GM19035 (cell line): Measurements from ENCODE around the gene PRPH2.
"Not testable (repeated sequence)": the region's sequence is repeated elsewhere in the genome, so short reads cannot be mapped to it uniquely, and the experiment has no call there.

Experiments used
- ATAC-seq: cut with Tn5 transposase; IDR thresholded peaks from one replicate; pipeline ENCODE4 v1.9.1; 2021; ENCODE audit not compliant: unreplicated experiment

The PRPH2 gene

GRCh38 chr6:42742116-42742894 is 19.9 kb upstream of the PRPH2 start:
- no peak for ATAC-seq

- ATAC-seq = no peak
Observed at GRCh38 chr6:42740725-42741124, 18.3 kb upstream of the PRPH2 start.

DNA sequence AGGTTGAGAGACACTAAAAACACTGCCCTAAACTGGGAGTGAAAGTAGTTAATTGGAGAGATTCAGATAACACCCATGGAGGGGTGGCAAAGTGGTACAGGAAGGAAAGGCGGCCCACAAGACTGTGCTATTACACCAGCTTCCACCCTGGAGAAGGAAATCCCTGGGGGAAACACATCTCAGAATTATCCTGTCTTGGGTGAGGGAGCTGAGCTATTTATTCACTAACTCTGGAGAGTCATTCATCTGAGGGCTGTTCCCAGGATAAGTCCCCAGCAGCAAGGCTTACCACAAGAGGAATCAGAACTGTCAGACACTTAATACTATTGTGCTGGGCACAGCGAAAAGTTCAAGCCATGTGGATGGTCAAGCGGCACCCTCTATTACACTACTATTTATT is 13.6 kb upstream of the PRPH2 start:
- ATAC-seq = no peak

DNA sequence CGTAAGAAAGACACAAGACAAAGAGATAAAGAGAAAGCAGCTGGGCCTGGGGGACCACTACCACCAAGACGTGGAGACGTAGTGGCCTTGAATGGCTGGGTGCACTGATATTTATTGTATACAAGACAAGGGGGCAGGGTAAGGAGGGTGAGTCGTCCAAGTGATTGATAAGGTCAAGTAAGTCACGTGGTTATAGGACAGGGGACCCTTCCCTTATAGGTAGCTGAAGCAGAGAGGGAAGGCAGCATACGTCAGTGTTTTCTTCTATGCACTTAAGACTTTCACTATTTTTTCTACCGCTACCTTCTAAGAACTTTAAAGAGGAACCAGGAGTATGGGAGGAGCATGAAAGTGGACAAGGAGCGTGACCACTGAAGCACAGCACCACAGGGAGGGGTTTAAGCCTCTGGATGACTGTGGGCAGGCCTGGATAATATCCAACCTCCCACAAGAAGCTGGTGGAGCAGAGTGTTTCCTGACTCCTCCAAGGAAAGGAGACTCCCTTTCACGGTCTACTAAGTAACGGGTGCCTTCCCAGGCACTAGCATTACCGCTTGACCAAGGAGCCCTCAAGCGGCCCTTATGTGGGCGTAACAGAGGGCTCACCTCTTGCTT is 11.6 kb upstream of the PRPH2 start:
- not testable (repeated sequence) for ATAC-seq

GRCh38 chr6:42729731-42730130 is 7.3 kb upstream of the PRPH2 start:
- ATAC-seq = no peak

DNA sequence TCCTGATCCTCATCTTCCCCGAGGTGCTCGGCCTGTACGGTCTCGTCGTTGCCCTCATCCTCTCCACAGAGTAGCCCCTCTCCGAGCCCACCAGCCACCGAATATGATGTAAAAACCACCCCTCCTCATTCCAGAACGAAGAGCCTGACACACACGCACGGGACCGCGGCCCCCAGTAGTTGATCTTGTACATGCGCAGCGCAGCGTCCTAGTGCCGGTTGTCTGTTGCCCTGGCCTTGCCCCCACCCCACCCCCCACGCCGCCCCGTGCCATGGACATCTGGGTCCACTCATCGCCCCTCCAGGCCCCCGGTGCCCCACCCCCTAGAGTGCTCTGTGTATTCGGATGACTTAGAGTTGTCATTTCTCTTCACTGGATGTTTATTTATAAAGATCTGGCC is 5.2 kb upstream of the PRPH2 start:
- ATAC-seq = no peak

- no peak for ATAC-seq
Observed at GRCh38 chr6:42727087-42727611, 4.8 kb upstream of the PRPH2 start.

DNA sequence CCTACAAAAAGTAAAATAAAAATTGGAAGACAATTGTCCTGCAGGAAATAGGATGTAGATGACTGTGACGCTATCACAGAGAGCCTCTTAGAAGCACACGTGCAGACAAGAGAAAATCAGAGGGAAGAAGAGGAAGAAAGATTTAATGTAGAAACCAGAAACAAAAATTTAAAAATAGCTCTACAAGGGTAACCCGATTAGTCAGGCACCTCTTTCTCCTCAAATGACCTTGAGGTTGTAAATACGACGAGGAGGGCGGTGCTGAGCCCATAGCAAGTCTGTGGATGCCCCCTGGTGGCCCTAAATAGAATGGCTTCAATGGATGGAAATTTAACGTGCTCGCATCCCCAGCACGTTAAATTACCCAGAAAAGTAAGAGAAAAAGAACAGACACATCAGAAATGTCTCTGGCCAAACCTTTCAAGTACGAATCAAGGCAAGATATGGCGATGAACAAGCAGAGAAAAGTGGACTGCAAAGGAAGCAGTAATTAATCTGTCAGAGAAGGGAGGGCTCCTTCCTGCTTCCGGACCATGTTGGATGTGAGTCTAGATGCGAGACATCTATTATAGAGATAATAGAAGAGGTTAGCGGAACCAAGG is 4.2 kb upstream of the PRPH2 start:
- peak; percentile 85 for ATAC-seq

GRCh38 chr6:42726026-42726425 is 3.6 kb upstream of the PRPH2 start:
- ATAC-seq = no peak

DNA sequence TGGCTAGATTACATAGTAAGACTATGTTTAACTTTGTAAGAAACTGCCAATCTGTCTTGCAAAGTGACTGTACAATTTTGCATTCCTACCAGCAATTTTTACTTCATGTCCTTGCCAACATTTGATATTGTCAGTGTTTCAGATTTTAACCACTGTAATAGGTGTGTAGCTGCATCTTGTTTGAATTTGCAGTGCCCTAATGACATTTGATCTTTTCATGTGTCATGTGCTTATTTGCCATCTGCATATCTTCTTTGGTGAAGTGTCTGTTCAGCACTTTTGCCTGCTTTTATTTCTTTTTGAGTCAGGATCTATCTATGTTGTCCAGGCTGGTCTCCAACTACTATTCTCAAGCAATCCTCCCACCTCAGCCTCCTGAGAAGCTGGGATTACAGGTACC is 2.4 kb upstream of the PRPH2 start:
- no peak for ATAC-seq

GRCh38 chr6:42720739-42721138 is 1.7 kb downstream of the PRPH2 start:
- no peak for ATAC-seq

DNA sequence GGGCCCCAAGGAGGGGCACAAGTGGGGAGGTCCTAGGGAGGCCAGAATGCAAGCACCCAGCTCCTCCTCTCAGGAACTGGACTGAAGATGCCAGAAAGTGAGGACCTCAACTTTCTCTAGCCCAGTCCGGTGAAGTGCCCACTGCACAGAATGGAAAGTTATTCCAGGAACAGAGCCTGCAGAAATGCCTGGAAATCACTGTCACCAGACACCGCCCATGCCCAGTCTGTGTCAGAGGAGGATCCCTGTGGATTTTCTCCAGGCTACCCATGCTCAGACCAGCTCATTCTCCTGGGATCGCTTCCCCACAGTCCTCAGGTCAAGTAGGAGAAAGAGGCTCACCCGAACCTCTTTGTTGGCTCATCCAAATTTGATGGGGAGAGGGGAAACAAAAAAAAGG is 6.5 kb downstream of the PRPH2 start:
- no peak for ATAC-seq

DNA sequence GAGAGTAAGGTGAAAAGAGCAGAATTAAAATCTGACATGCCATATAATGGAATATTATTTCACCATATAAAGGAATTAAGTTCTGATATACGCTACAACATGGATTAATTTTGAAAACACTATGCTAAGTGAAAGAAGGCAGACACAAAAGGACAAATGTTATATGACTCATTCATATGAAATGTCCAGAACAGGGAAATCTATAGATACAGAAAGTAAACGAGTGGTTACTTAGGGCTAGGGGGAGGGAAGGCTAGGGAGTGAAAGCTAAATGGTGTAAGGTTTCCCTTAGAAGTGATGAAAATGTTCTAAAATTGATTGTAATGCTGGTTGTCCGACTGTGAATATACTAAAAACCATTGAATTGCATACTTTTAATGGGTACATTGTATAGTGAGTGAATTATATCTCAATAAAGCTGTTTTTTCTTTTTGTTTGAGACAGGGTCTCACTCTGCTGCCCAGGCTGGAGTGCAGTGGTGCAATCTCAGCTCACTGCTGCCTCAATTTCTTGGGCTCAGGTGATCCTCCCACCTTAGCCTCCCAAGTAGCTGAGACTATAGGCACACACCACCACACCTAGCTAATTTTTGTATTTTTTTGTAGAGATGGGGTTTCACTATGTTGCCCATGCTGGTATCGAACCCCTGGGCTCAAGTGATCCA is 8.2 kb downstream of the PRPH2 start:
- ATAC-seq = no peak

DNA sequence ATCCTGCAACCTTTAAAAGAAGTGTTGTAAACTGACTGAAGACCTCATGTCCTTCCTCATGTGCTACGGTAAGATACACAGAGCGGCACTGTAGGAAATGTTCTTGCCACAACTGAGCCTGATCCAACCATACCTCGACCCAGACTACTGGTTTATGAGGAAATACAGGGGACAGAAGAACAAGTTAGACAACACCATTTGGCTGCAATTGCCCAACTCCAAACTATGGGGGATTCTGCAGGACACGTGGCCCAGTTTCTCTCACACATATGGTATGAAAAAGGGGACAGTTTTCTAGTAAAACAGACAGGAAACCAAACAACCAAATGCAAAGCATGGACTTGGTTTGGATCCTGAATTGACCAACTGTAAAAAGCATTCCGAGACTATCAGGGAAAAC is 10.5 kb downstream of the PRPH2 start:
- ATAC-seq = no peak

DNA sequence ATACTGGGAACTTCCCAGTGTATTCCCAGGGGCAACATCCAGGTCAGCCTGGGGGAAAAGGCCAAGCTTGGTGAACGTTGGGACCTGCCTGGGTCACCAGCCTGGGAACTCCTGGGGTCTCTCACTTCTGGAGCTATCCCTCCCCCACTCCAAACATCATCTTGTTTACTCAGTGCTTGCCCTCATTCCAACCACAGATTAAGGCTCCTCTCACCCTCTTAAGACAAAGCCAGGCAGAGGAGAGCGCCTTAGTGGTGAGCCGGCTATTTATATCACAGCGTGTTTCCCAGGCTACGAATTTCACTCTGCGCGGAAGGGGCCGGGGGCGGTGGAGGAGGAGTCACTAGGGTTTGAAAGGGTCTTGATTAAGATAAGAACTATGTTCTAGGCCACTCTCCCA is 12.1 kb downstream of the PRPH2 start:
- no peak for ATAC-seq

- ATAC-seq = no peak
Observed at GRCh38 chr6:42709871-42710270, 12.5 kb downstream of the PRPH2 start.

DNA sequence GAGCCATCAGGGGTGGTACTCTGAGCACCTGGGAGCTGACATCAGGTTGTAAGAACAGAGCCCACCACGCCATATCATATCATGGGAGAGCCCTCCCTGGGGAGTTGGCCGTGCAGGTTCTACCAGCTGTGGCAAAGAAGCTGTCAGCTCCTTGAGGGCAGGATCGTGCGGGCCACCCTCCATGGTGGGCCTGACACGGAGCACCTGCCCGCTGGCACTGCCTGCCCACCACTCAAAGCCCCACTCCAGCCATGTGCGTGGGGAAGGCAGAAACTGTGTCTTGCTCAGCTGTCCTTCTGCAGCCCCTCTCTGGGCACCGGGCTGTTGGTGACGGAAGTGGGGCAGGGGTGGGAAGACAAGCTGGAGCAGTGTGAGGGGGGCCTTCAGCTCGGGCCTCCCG is 14.3 kb downstream of the PRPH2 start:
- no peak for ATAC-seq

GRCh38 chr6:42707595-42707994 is 14.8 kb downstream of the PRPH2 start:
- ATAC-seq = no peak

DNA sequence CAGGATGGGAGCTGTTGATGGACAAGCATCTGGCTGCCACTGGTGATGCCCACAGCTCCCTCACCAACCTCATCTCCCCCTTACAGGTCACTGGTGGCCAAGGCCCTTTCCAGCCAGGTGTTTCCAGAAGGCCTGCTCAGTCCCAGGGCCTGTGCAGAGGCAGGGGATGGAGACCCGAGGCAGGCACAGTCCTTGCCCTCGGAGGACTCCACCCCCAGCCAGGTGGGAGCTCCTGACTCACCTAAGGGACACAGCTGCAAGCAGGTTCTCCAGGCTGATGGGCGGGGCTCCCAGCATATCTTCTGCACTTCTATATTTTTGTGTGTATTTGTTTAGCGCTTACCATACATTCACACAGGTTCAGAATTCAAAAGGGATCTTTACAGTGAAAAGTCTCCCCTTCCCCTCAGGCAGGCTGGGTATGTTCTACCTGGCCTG is 17.4 kb downstream of the PRPH2 start:
- no peak for ATAC-seq

DNA sequence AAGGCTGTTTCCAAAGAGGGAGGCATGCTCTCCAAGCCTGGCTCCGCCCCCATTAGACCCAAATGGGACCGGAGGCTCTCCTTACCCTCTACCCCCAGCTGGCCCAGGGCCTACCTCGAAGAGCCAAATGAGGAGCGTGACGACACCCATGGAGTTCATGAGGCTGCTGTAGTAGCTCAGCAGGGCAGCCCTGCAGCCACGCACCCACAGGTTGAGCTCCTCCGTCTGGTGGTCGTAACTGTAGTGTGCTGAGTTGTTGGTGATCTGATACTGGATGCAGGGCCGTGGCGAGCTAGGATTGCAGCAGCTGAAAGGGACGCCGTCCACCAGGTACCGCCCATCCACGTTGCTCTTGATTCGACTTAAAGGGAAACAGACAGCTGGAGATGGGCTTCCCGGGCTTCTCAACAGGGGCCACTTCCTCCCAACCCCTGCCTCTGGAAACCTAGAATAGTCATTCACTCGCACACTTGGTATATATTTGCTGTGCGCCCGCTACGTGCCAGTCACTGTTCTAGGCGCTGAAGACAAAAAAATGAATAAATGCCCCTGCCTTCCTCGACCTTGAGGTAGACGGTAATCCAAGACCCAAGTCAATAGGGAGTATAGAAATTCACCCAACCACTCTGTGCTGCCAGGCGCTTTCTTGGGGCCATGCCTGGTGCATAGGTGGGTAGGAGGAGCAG is 18.0 kb downstream of the PRPH2 start:
- ATAC-seq = no peak

DNA sequence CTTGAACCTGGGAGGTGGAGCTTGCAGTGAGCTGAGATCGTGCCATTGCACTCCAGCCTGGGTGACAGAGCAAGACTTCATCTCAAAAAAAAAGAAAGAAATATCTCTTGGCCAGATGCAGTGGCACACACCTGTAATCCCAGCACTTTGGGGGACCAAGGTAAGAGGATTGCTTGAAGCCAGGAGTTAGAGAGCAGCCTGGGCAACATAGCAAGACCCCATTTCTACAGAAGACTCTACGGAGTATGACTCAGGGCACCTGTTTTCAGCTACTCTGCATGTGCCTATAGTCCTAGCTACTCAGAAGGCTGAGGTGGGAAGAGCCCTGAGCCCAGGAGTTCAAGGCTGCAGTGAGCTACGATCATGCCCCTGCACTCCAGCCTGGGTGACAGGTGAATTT is 19.6 kb downstream of the PRPH2 start:
- ATAC-seq = not testable (repeated sequence)
